ENCODE data around the gene WNT9B. TPM values are rescaled to one million over a fixed set of nuclear protein-coding genes. Genes with fewer than 3 reads are reported as not detected.

Gene WNT9B
- total RNA-seq, 1 experiment from 2014 or later = 0.70 TPM

DNA sequence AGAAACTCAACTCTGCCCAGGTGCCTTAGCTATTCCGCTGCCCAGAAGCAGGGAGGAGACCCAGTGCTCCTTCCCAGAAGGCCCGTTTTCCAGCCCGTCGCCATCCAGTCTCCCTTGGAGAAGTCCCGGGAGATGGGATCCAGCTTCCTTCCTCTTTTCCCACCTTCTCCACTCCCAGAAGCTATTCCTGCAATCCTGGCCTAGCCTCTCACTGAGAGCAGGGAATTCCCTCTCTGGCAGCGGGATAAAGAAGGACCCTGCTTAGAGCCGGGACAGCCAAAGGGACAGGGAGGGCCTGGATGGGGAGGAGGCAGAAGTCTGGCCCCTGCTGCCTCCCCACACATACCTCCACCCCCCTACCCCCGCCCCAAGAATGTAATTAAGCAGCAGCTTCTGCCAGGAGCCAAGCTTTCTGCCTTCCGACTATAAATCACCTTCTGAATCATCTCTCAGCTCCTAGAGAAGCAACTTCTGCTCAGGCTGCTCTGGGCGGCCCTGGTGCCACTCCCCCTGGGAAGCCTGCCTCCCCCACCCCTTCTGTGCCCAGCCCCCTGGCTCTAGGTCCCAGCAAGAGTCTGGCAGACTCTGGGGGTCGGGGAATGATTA is 39.3 kb upstream of the WNT9B start:
- H3K9me3 ChIP-seq (ENCODE audit: control insufficient read depth, low read depth, low read length) = no peaks in the 10 kb centered on the region
- H3K18ac ChIP-seq (ENCODE audit: insufficient read length, low read depth, low read length) = no peak overlapping the region
- no peak overlapping the region for H4K91ac ChIP-seq (ENCODE audit: insufficient read length, low read depth, low read length)
- TF ChIP-seq, protein P1, sequence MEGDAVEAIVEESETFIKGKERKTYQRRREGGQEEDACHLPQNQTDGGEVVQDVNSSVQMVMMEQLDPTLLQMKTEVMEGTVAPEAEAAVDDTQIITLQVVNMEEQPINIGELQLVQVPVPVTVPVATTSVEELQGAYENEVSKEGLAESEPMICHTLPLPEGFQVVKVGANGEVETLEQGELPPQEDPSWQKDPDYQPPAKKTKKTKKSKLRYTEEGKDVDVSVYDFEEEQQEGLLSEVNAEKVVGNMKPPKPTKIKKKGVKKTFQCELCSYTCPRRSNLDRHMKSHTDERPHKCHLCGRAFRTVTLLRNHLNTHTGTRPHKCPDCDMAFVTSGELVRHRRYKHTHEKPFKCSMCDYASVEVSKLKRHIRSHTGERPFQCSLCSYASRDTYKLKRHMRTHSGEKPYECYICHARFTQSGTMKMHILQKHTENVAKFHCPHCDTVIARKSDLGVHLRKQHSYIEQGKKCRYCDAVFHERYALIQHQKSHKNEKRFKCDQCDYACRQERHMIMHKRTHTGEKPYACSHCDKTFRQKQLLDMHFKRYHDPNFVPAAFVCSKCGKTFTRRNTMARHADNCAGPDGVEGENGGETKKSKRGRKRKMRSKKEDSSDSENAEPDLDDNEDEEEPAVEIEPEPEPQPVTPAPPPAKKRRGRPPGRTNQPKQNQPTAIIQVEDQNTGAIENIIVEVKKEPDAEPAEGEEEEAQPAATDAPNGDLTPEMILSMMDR (conservative IDR thresholded peaks at IDR 0.05) = no peak
- no peaks in the 10 kb centered on the region; a peak in 2 of 5 replicates for H3K9me3 Mint-ChIP-seq
- no peak overlapping the region for H4K5ac ChIP-seq (ENCODE audit: insufficient read length, low read depth, low read length)
- no CpG with 5 or more reads among the region's 11 CpGs for WGBS (ENCODE audit: extremely low coverage, insufficient read length, low lambda C conversion rate)
- H3K4me1 Mint-ChIP-seq = peaks cover 52 to 68% of the 10 kb centered on the region in 2 experiments
- H3K23me2 ChIP-seq (ENCODE audit: insufficient read length, low read depth, low read length, poor library complexity, severe bottlenecking) = peaks cover 4% of the 10 kb centered on the region
- H4K8ac ChIP-seq (replicated peaks; ENCODE audit: insufficient read length, low read depth, low read length) = no peak overlapping the region
- peaks cover 26% of the 10 kb centered on the region for H3K27me3 Mint-ChIP-seq (ENCODE audit: low read depth)
- peaks cover 0 to 2% (median 0%) of the 10 kb centered on the region in 3 experiments; a peak in 1 of 7 replicates for H3K36me3 Mint-ChIP-seq (ENCODE audit: insufficient read depth in 1 of 3, low read depth in 3 of 3)
- H3T11ph ChIP-seq (ENCODE audit: low read length) = no peak overlapping the region
- no peak overlapping the region for H2BK20ac ChIP-seq (ENCODE audit: low read depth, low read length, poor library complexity, severe bottlenecking)
- H3K4me2 ChIP-seq (ENCODE audit: insufficient read depth, insufficient read length, low read length) = no peak overlapping the region
- H4K20me1 ChIP-seq (ENCODE audit: control insufficient read depth, insufficient read depth, insufficient read length) = no peaks in the 10 kb centered on the region
- H3K14ac ChIP-seq (ENCODE audit: insufficient read depth, low read length) = no peak overlapping the region
- H2BK120ac ChIP-seq (ENCODE audit: low read depth, low read length, poor library complexity, severe bottlenecking) = no peak overlapping the region
- H3K27ac Mint-ChIP-seq = no peak overlapping the region
- peaks cover 7% of the 10 kb centered on the region; the same call in 1 of the 2 replicates for H3K4me1 ChIP-seq (ENCODE audit: insufficient read depth, low read length)
- H2AFZ ChIP-seq (ENCODE audit: low read length) = no peak overlapping the region
- H2BK5ac ChIP-seq (ENCODE audit: insufficient read length, low read length) = no peak overlapping the region
- H3K27ac ChIP-seq (ENCODE audit: insufficient read length, low read depth, low read length) = no peak overlapping the region
- no peak for DNase-seq
- H3K4me3 Mint-ChIP-seq = no peak overlapping the region
- H3K4ac ChIP-seq (ENCODE audit: low read depth, low read length) = no peak overlapping the region
- no peak overlapping the region for H3K56ac ChIP-seq (ENCODE audit: insufficient read length, low read depth, low read length)
- H2BK12ac ChIP-seq (ENCODE audit: insufficient read length, low read depth, low read length) = no peak overlapping the region
- no peak overlapping the region for H2AK5ac ChIP-seq (ENCODE audit: insufficient read length, low read length)
- no peak overlapping the region for H3K9ac ChIP-seq (ENCODE audit: extremely low read depth, insufficient read length, low read length)
- no peak overlapping the region for H3K23ac ChIP-seq (ENCODE audit: insufficient read length, low read depth, low read length)
- no peak overlapping the region for H2BK15ac ChIP-seq (ENCODE audit: low read depth, low read length)
- no peaks in the 10 kb centered on the region for H3K79me1 ChIP-seq (ENCODE audit: insufficient read depth, low read depth, low read length, poor library complexity, severe bottlenecking)
- peaks cover 11% of the 10 kb centered on the region; the same call in 1 of the 2 replicates for H3K27me3 ChIP-seq (ENCODE audit: insufficient read depth, low read length)
- no peaks in the 10 kb centered on the region for H3K79me2 ChIP-seq (ENCODE audit: insufficient read depth, low read length)
